ENCODE data around the gene REV3L.

Gene REV3L

GRCh38 chr6:111482959-111483735 is at the start of gene REV3L:
Gene REV3L (minus strand): TSS chr6:111483218. CDS start chr6:111482888, 330 bp downstream.
- peak within 1 kb of the TSS; percentile 91 to 92 for H3K4me3 ChIP-seq (ENCODE audit: low read depth in 1 of 2, low read length in 2 of 2)
- H3K36me3 ChIP-seq (ENCODE audit: control insufficient read depth in 1 of 2, insufficient read depth in 2 of 2, low read length in 2 of 2): peaks cover 0 to 8% of the 10 kb centered on the region in 2 donors
- no peaks in the 10 kb centered on the region for H3K27me3 ChIP-seq (ENCODE audit: low read depth, low read length)
- no peaks in the 10 kb centered on the region for H3K9me3 ChIP-seq (ENCODE audit: control insufficient read depth in 1 of 2, low read length in 2 of 2)
- H3K4me1 ChIP-seq (ENCODE audit: control insufficient read depth in 1 of 2, insufficient read depth in 2 of 2, low read length in 2 of 2): peaks cover 5 to 9% of the 10 kb centered on the region in 2 donors
- peak within 1 kb of the TSS; percentile 98 for H3K27ac ChIP-seq (ENCODE audit: low read length)

- no peak overlapping the region for H3K27ac ChIP-seq (ENCODE audit: low read length)
Measured at GRCh38 chr6:111531185-111531584, 48.2 kb upstream of the REV3L start.

GRCh38 chr6:111530667-111531066 is 47.6 kb upstream of the REV3L start:
- Histone ChIP-seq H3K9me3 (ENCODE audit: control insufficient read depth in 1 of 2, low read length in 2 of 2) (no peaks in the 10 kb centered on the region), H3K27ac (ENCODE audit: low read length) (no peak overlapping the region)

More at GRCh38 chr6:111531185-111531584, 48.2 kb upstream of the REV3L start:
- Histone ChIP-seq H3K4me1 (ENCODE audit: control insufficient read depth in 1 of 2, insufficient read depth in 2 of 2, low read length in 2 of 2) (peaks cover 6 to 7% of the 10 kb centered on the region in 2 donors), H3K36me3 (ENCODE audit: control insufficient read depth in 1 of 2, insufficient read depth in 2 of 2, low read length in 2 of 2) (no peaks in the 10 kb centered on the region), H3K9me3 (ENCODE audit: control insufficient read depth in 1 of 2, low read length in 2 of 2) (no peaks in the 10 kb centered on the region), H3K27me3 (ENCODE audit: low read depth, low read length) (no peaks in the 10 kb centered on the region), H3K4me3 (ENCODE audit: low read depth in 1 of 2, low read length in 2 of 2) (no peak overlapping the region)

GRCh38 chr6:111530218-111530617 is 47.2 kb upstream of the REV3L start:
- H3K4me3 ChIP-seq (ENCODE audit: low read depth in 1 of 2, low read length in 2 of 2): no peak overlapping the region
- no peaks in the 10 kb centered on the region for H3K27me3 ChIP-seq (ENCODE audit: low read depth, low read length)
- no peaks in the 10 kb centered on the region for H3K9me3 ChIP-seq (ENCODE audit: control insufficient read depth in 1 of 2, low read length in 2 of 2)
- H3K36me3 ChIP-seq (ENCODE audit: control insufficient read depth in 1 of 2, insufficient read depth in 2 of 2, low read length in 2 of 2): no peaks in the 10 kb centered on the region
- no peak overlapping the region for H3K27ac ChIP-seq (ENCODE audit: low read length)
- H3K4me1 ChIP-seq (ENCODE audit: control insufficient read depth in 1 of 2, insufficient read depth in 2 of 2, low read length in 2 of 2): peaks cover 6 to 7% of the 10 kb centered on the region in 2 donors

More at GRCh38 chr6:111530667-111531066, 47.6 kb upstream of the REV3L start:
- Histone ChIP-seq H3K36me3 (ENCODE audit: control insufficient read depth in 1 of 2, insufficient read depth in 2 of 2, low read length in 2 of 2) (no peaks in the 10 kb centered on the region), H3K27me3 (ENCODE audit: low read depth, low read length) (no peaks in the 10 kb centered on the region), H3K4me1 (ENCODE audit: control insufficient read depth in 1 of 2, insufficient read depth in 2 of 2, low read length in 2 of 2) (peaks cover 6 to 7% of the 10 kb centered on the region in 2 donors), H3K4me3 (ENCODE audit: low read depth in 1 of 2, low read length in 2 of 2) (no peak overlapping the region)

GRCh38 chr6:111527367-111527766 is 44.3 kb upstream of the REV3L start:
- H3K9me3 ChIP-seq (ENCODE audit: control insufficient read depth in 1 of 2, low read length in 2 of 2): no peaks in the 10 kb centered on the region
- no peaks in the 10 kb centered on the region for H3K36me3 ChIP-seq (ENCODE audit: control insufficient read depth in 1 of 2, insufficient read depth in 2 of 2, low read length in 2 of 2)
- no peak overlapping the region for H3K27ac ChIP-seq (ENCODE audit: low read length)
- H3K4me1 ChIP-seq (ENCODE audit: control insufficient read depth in 1 of 2, insufficient read depth in 2 of 2, low read length in 2 of 2): peaks cover 0 to 13% of the 10 kb centered on the region in 2 donors
- no peak overlapping the region for H3K4me3 ChIP-seq (ENCODE audit: low read depth in 1 of 2, low read length in 2 of 2)
- H3K27me3 ChIP-seq (ENCODE audit: low read depth, low read length): no peaks in the 10 kb centered on the region

GRCh38 chr6:111524735-111525134 is 41.7 kb upstream of the REV3L start:
- no peak overlapping the region for H3K4me3 ChIP-seq (ENCODE audit: low read depth in 1 of 2, low read length in 2 of 2)
- peaks cover 0 to 13% of the 10 kb centered on the region in 2 donors for H3K4me1 ChIP-seq (ENCODE audit: control insufficient read depth in 1 of 2, insufficient read depth in 2 of 2, low read length in 2 of 2)
- H3K27me3 ChIP-seq (ENCODE audit: low read depth, low read length): no peaks in the 10 kb centered on the region
- H3K9me3 ChIP-seq (ENCODE audit: control insufficient read depth in 1 of 2, low read length in 2 of 2): no peaks in the 10 kb centered on the region
- no peak overlapping the region for H3K27ac ChIP-seq (ENCODE audit: low read length)
- H3K36me3 ChIP-seq (ENCODE audit: control insufficient read depth in 1 of 2, insufficient read depth in 2 of 2, low read length in 2 of 2): no peaks in the 10 kb centered on the region

GRCh38 chr6:111524252-111524651 is 41.2 kb upstream of the REV3L start:
- no peaks in the 10 kb centered on the region for H3K36me3 ChIP-seq (ENCODE audit: control insufficient read depth in 1 of 2, insufficient read depth in 2 of 2, low read length in 2 of 2)
- no peaks in the 10 kb centered on the region for H3K27me3 ChIP-seq (ENCODE audit: low read depth, low read length)
- H3K4me1 ChIP-seq (ENCODE audit: control insufficient read depth in 1 of 2, insufficient read depth in 2 of 2, low read length in 2 of 2): peaks cover 0 to 13% of the 10 kb centered on the region in 2 donors
- H3K27ac ChIP-seq (ENCODE audit: low read length): no peak overlapping the region
- no peak overlapping the region for H3K4me3 ChIP-seq (ENCODE audit: low read depth in 1 of 2, low read length in 2 of 2)
- H3K9me3 ChIP-seq (ENCODE audit: control insufficient read depth in 1 of 2, low read length in 2 of 2): no peaks in the 10 kb centered on the region

GRCh38 chr6:111523484-111524167 is 40.6 kb upstream of the REV3L start:
- Histone ChIP-seq H3K27ac (ENCODE audit: low read length) (no peak overlapping the region), H3K4me3 (ENCODE audit: low read depth in 1 of 2, low read length in 2 of 2) (no peak overlapping the region), H3K36me3 (ENCODE audit: control insufficient read depth in 1 of 2, insufficient read depth in 2 of 2, low read length in 2 of 2) (no peaks in the 10 kb centered on the region), H3K4me1 (ENCODE audit: control insufficient read depth in 1 of 2, insufficient read depth in 2 of 2, low read length in 2 of 2) (peaks cover 0 to 13% of the 10 kb centered on the region in 2 donors), H3K27me3 (ENCODE audit: low read depth, low read length) (no peaks in the 10 kb centered on the region), H3K9me3 (ENCODE audit: control insufficient read depth in 1 of 2, low read length in 2 of 2) (no peaks in the 10 kb centered on the region)

- Histone ChIP-seq H3K9me3 (ENCODE audit: control insufficient read depth in 1 of 2, low read length in 2 of 2) (no peaks in the 10 kb centered on the region), H3K27me3 (ENCODE audit: low read depth, low read length) (no peaks in the 10 kb centered on the region), H3K27ac (ENCODE audit: low read length) (no peak overlapping the region)
Measured at GRCh38 chr6:111522393-111523020, 39.5 kb upstream of the REV3L start.

GRCh38 chr6:111521497-111522270 is 38.7 kb upstream of the REV3L start:
- peaks cover 0 to 13% of the 10 kb centered on the region in 2 donors for H3K4me1 ChIP-seq (ENCODE audit: control insufficient read depth in 1 of 2, insufficient read depth in 2 of 2, low read length in 2 of 2)
- H3K27ac ChIP-seq (ENCODE audit: low read length): no peak overlapping the region
- H3K27me3 ChIP-seq (ENCODE audit: low read depth, low read length): no peaks in the 10 kb centered on the region
- no peaks in the 10 kb centered on the region for H3K9me3 ChIP-seq (ENCODE audit: control insufficient read depth in 1 of 2, low read length in 2 of 2)
- H3K4me3 ChIP-seq (ENCODE audit: low read depth in 1 of 2, low read length in 2 of 2): no peak overlapping the region
- no peaks in the 10 kb centered on the region for H3K36me3 ChIP-seq (ENCODE audit: control insufficient read depth in 1 of 2, insufficient read depth in 2 of 2, low read length in 2 of 2)

More at GRCh38 chr6:111522393-111523020, 39.5 kb upstream of the REV3L start:
- no peaks in the 10 kb centered on the region for H3K36me3 ChIP-seq (ENCODE audit: control insufficient read depth in 1 of 2, insufficient read depth in 2 of 2, low read length in 2 of 2)
- H3K4me1 ChIP-seq (ENCODE audit: control insufficient read depth in 1 of 2, insufficient read depth in 2 of 2, low read length in 2 of 2): peaks cover 0 to 13% of the 10 kb centered on the region in 2 donors
- no peak overlapping the region for H3K4me3 ChIP-seq (ENCODE audit: low read depth in 1 of 2, low read length in 2 of 2)
